Uterus (tissue), 4 donors: ENCODE results near the gene WDR64. TPM values are rescaled to one million over a fixed set of nuclear protein-coding genes. Genes with fewer than 3 reads are reported as not detected.

Experiments used
- DNase-seq, 2 donors: peaks; one replicate each; pipeline ENCODE4 v3.0.0-alpha.2; 2019 to 2020
- H3K27ac ChIP-seq, 2 donors: fragments of 200-600 bp; sonication (generic); 1 replicate in 1 of 2; 2 replicates in 1 of 2; pipeline ENCODE4 v1.5.1; 2016 to 2018
- H3K27me3 ChIP-seq, 2 donors: fragments of 200-600 bp; sonication (generic); one replicate each; pipeline ENCODE4 v1.5.1; 2018 to 2019; ENCODE audit warnings: control low read depth in 1 of 2
- H3K36me3 ChIP-seq, 2 donors: fragments of 200-600 bp; sonication (generic); one replicate each; pipeline ENCODE4 v1.5.1; 2019; ENCODE audit warnings: control low read depth in 1 of 2
- H3K4me1 ChIP-seq, 2 donors: fragments of 200-600 bp; sonication (generic); one replicate each; pipeline ENCODE4 v1.5.1; 2018 to 2019; ENCODE audit warnings: control low read depth in 1 of 2
- H3K4me3 ChIP-seq, 2 donors: fragments of 200-600 bp; sonication (generic); 1 replicate in 1 of 2; 2 replicates in 1 of 2; pipeline ENCODE4 v1.5.1; 2018 to 2019; ENCODE audit warnings: mild to moderate bottlenecking in 1 of 2
- H3K9me3 ChIP-seq, 2 donors: fragments of 200-600 bp; sonication (generic); one replicate each; pipeline ENCODE4 v1.5.1; 2019; ENCODE audit warnings: control low read depth in 1 of 2
- POLR2A ChIP-seq, 2 donors: fragments of 450-650 bp; IDR thresholded peaks; one replicate each; pipeline ENCODE4 v1.6.1; 2016; ENCODE audit warnings: antibody characterized with exemption in 2 of 2, mild to moderate bottlenecking in 1 of 2, moderate library complexity in 1 of 2
- intact Hi-C: fragments of 100-400 bp; cut with DNase I; formaldehyde crosslinking; loops from one replicate; pipeline ENCODE4 v1.15.1; 2023; ENCODE audit warnings: low total_unique reads
- total RNA-seq, 4 donors: library from RNA; depleted of rRNA in 3 of 4; stranded (reverse); fragments of >200 nt in 3 of 4; gene quantifications; one replicate each; pipeline versions ENCODE4 v1.1.0 to v1.2.4, GENCODE V29; 2014 to 2023
- TF ChIP-seq, protein P1 (sequence below), 4 experiments: fragments of 200-600 bp in 2 of 4; fragments of 450-650 bp in 2 of 4; sonication (generic) in 2 of 4; IDR thresholded peaks; one replicate each; pipeline ENCODE4 v1.5.1; 2016 to 2019; ENCODE audit warnings: antibody characterized with exemption in 4 of 4, mild to moderate bottlenecking in 2 of 4, moderate library complexity in 1 of 4
- donor health status: DM: yes; HTN: yes; CAD: no.

The WDR64 gene
- total RNA-seq, 4 donors from 2014 or later = 0.21 TPM; not detected in 3

- DNase-seq = no peak
- Histone ChIP-seq H3K36me3 (no peaks in the 10 kb centered on the region), H3K27ac (no peak overlapping the region), H3K4me3 (no peak overlapping the region), H3K4me1 (no peaks in the 10 kb centered on the region), H3K27me3 (no peaks in the 10 kb centered on the region), H3K9me3 (no peaks in the 10 kb centered on the region)
- TF ChIP-seq POLR2A (IDR thresholded peaks at IDR 0.05) = no peak
- TF ChIP-seq, protein P1, sequence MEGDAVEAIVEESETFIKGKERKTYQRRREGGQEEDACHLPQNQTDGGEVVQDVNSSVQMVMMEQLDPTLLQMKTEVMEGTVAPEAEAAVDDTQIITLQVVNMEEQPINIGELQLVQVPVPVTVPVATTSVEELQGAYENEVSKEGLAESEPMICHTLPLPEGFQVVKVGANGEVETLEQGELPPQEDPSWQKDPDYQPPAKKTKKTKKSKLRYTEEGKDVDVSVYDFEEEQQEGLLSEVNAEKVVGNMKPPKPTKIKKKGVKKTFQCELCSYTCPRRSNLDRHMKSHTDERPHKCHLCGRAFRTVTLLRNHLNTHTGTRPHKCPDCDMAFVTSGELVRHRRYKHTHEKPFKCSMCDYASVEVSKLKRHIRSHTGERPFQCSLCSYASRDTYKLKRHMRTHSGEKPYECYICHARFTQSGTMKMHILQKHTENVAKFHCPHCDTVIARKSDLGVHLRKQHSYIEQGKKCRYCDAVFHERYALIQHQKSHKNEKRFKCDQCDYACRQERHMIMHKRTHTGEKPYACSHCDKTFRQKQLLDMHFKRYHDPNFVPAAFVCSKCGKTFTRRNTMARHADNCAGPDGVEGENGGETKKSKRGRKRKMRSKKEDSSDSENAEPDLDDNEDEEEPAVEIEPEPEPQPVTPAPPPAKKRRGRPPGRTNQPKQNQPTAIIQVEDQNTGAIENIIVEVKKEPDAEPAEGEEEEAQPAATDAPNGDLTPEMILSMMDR (IDR thresholded peaks at IDR 0.05) = no peak
- intact Hi-C loops = no loop called here
Observed at GRCh38 chr1:241711326-241711725, 59.2 kb downstream of the WDR64 start.

- Histone ChIP-seq H3K4me3 (no peak overlapping the region), H3K27me3 (no peaks in the 10 kb centered on the region), H3K4me1 (no peaks in the 10 kb centered on the region), H3K9me3 (no peaks in the 10 kb centered on the region), H3K36me3 (no peaks in the 10 kb centered on the region), H3K27ac (no peak overlapping the region)
- TF ChIP-seq POLR2A (IDR thresholded peaks at IDR 0.05) = no peak
- TF ChIP-seq, protein P1 (IDR thresholded peaks at IDR 0.05) = no peak
- intact Hi-C loops = no loop called here
- DNase-seq = no peak
Observed at GRCh38 chr1:241713316-241713715, 61.2 kb downstream of the WDR64 start.

DNA sequence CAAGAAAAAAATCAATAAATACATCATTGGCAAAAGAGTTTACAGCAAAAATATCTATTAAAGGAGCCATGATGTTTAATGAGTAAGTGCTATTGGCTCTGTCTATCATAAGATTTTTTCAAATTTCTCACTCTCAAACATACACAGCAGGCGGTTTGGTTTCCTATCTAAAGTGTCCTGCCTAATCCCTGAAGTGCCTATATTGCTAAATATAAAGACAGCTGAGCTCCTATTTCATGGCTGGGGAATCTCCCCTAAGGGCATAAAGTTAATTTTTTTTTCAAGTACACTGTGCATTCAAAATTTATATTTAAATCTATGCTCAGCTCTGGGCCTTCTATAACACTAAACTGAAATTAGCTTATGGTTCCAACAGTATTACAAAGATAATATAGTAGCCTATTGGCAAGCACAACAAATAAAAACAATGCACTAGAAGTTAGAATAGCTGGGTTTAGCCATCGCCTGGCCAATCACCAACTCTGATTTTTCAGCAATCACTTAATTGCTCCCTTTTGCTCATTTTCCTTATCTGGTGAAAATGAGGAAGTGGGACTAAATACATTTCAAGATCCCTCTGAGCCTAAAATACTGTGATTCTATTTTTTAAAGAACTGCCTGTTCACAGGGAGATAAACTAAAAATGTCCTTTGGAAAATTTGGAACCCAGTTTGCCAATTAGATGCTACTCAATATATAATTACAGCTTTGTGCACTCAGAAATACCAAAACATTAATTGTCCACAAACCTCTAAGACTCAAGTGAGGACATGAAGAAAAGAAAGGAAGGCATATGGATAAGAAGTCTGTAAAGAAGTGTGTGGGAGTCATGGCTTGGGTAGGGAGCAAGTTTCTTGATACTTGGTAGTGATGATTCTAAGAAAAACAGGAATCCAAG lies 62.5 kb downstream of the WDR64 start:
- Histone ChIP-seq H3K4me3 (no peak overlapping the region), H3K27me3 (no peaks in the 10 kb centered on the region), H3K36me3 (no peaks in the 10 kb centered on the region), H3K4me1 (no peaks in the 10 kb centered on the region), H3K9me3 (no peaks in the 10 kb centered on the region), H3K27ac (no peak overlapping the region)
- TF ChIP-seq POLR2A (IDR thresholded peaks at IDR 0.05) = no peak
- TF ChIP-seq, protein P1 (IDR thresholded peaks at IDR 0.05) = no peak
- DNase-seq = no peak
- intact Hi-C loops = no loop called here

- no peaks in the 10 kb centered on the region for H3K9me3 ChIP-seq
- intact Hi-C loops = no loop called here
- no peak overlapping the region for H3K4me3 ChIP-seq
- DNase-seq = no peak
- H3K27me3 ChIP-seq = no peaks in the 10 kb centered on the region
- H3K4me1 ChIP-seq = no peaks in the 10 kb centered on the region
- no peak for TF ChIP-seq POLR2A (IDR thresholded peaks at IDR 0.05)
- TF ChIP-seq, protein P1 (IDR thresholded peaks at IDR 0.05) = no peak
- no peak overlapping the region for H3K27ac ChIP-seq
- no peaks in the 10 kb centered on the region for H3K36me3 ChIP-seq
Observed at GRCh38 chr1:241715435-241715834, 63.4 kb downstream of the WDR64 start.

DNA sequence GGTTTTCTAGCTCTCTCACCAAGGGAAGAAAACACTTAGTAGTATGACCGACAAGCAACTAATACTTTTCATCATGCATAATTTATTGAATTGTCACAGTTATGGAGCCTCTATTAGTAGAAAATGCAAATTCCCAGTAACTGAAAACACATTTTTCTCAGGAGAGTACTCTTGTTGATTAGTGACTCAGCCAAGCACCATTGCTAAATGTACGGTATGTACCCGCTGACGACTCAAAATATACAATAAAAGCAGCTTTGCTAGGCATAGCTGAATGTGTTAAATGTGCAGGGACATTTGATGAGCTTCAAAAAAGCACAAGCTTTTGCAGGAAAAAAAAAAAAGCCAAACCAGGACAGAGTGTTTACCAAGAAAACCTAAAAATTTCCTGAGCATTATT lies 63.9 kb downstream of the WDR64 start:
- intact Hi-C loops = no loop called here
- TF ChIP-seq, protein P1 (IDR thresholded peaks at IDR 0.05) = no peak
- TF ChIP-seq POLR2A (IDR thresholded peaks at IDR 0.05) = no peak
- H3K4me1 ChIP-seq = no peaks in the 10 kb centered on the region
- H3K4me3 ChIP-seq = no peak overlapping the region
- DNase-seq = no peak
- H3K36me3 ChIP-seq = no peaks in the 10 kb centered on the region
- H3K27ac ChIP-seq = no peak overlapping the region
- H3K9me3 ChIP-seq = no peaks in the 10 kb centered on the region
- H3K27me3 ChIP-seq = no peaks in the 10 kb centered on the region
